Left forelimb (tissue), 1 donor: ENCODE results near the gene ATP4A.
"Not testable (repeated sequence)": the region's sequence is repeated elsewhere in the genome, so short reads cannot be mapped to it uniquely, and the experiment has no call there.

Experiments used
- DNase-seq: peaks from one replicate; pipeline ENCODE4 v3.0.0-alpha.2; 2018; ENCODE audit warnings: low spot score

Gene ATP4A

DNA sequence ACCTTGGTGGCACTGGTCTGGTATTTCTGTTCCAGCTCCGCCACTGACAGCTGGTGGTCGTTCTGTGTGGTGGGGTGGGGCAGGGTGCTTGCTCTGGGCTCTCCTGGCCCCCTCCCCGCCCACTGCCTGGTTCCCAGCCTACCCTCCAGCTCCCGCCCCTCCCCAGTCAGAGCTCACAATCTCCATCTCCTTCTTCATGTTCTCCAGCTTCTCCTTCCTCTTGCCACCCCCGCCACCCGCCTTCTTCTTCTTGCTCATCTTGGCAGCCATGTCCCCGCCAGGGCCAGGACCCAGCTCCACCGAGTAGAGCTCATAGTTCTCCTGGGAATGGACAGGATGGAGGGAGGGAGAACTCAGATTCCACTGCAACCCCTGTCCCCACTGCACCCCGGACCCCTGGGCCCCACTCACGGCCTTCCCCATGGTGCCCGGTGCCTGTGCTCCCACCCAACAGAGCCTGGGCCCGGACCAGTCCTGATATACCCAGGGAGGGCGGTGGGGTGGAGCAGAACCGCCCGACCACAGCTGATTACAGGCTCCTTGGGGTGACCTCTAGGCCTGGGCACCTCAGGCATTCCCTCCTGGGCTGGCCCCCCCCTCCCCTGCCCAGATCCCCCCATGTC, at the start of gene ATP4A:
TSS of gene ATP4A (minus strand) at position 452 of the 623 bp plus-strand sequence. CDS start at position 423, 29 bp downstream.
- DNase-seq: no peak

DNA sequence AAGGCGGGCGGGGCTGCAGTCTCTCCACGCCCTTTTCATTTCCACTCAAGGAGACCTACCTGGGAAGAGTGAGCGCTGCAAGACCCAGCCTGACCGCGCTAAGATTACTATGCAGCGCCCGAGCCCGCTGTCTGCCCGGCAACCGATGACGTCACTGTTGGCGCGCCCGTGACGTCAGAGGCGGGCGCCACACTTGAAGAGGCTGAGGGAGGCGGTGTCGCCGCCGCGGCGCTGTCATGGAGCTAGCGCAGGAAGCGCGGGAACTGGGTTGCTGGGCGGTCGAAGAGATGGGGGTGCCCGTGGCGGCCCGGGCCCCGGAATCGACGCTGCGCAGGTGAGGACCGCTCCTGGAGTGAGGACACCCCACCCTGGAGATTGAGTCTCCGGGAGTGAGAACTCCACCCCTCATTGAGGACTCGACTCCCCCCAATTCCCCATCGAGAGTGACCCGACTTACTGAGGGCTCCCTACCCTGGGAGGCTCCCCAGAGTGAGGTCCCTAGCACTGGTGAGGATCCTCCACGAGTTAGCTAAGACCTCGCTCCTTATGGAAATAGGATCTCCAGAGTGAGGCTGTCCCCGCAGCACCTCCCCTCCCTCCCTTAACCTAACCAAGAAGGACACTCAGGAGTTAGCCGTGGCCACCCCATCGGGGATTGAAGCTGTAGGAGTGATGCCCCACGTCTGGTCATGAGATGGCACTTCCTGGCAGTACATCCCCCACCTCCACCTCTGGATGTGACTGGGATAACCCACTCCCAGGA, 49.3 kb upstream of the ATP4A start, which contains the start of gene HAUS5:
TSS of gene HAUS5 (plus strand) at position 177 of the 763 bp plus-strand sequence. CDS start at position 237, 60 bp downstream.
- peak; percentile 97 for DNase-seq

DNA sequence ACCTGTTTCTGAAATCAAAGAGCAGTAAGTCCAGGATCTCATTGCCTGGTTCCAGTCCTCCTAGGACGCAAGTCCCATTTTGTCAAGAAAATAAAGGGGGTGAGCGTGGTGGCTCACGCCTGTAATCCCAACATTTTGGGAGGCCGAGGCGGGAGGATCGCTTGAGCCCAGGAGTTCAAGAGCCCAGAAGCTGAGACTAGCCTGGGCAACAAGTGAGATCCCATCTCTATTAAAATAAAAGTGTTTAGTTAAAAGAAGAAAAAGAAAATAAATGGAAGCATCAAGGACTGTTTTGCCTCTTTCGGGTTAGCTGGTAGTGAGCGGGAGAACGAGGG, 48.7 kb upstream of the ATP4A start:
- DNase-seq: no peak

DNA sequence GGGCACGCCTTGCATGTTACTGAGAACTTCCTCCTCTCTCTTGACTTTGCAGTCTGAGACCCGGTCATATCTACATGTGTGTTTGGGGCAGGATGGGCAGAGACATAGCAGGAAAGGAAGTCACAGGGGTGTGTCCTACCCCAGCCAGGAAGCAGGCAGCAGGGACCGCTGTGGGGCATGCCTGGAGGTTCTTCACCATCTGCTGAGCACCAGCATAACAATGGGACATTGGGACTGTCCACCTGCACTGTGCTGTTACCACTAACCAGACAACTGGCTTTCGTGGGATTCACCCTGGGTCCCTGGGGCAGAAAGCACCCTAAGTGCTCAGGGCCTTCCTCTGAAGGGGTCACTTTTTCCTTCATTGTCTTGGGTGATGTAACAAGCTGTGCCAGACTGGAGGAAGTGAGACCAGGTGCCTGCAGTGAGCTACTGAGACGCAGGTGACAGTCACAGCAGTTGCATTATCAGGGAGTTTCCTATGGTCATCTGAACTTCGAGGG, 46.4 kb upstream of the ATP4A start:
- no peak for DNase-seq

DNA sequence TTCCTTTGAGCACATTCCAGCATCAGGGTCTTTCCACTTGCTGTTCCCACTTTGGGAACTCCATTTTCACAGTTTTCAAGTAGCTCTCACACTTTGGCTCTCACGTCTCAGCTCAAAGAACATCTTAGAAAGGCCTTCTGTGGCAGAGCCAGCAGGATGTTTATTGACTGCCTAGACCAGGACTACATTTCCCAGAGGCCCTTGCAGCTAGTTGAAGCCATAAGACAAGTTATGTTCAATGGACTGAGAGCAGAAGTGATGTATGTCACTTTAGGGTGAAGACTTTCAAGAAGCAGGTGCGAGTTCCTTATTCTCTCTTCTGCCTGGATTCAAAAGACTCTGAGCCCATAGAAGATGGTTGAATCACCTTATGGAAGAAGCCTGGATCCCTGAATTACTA, 44.8 kb upstream of the ATP4A start:
- DNase-seq: no peak

DNA sequence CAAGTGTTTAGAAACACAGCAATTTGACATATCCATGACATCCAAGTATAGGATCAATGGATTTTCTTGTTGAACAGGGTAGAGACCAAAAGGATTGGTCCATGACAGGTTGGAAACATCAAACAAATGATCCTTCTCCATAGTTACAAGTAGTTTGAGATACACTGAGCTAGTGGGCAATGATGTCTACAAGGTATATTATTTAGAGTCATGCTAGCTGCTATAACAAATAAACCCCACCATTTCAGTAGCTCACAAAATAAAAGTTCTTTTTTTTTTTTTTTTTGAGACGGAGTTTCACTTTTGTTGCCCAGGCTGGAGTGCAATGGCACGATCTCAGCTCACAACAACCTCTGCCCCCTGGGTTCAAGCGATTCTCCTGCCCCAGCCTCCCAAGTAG, 44.2 kb upstream of the ATP4A start:
- DNase-seq: no peak

DNA sequence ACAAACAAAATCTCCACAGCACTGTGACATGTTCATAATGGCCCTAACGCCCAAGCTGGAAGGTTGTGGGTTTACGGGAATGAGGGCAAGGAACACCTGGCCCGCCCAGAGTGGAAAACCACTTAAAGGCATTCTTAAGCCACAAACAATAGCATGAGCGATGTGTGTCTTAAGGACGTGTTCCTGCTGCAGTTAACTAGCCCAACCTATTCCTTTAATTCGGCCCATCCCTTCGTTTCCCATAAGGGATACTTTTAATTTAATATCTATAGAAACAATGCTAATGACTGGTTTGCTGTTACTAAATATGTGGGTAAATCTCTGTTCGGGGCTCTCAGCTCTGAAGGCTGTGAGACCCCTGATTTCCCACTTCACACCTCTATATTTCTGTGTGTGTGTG, 43.7 kb upstream of the ATP4A start:
- DNase-seq: not testable (repeated sequence)

DNA sequence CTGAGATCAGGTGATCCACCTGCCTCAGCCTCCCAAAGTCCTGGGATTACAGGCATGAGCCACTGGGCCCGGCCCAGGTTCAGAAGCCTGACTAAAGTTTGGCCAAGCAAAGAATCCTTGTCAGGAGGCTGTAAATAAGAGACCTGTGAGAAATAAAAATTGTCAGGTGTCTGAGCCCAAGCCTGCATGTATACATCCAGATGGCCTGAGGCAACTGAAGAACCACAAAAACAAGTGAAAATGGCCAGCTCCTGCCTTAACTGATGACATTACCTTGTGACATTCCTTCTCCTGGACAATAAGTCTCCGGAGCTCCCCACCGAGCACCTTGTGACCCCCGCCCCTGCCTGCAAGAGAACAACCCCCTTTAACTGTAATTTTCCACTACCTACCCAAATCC, 41.0 kb upstream of the ATP4A start:
- not testable (repeated sequence) for DNase-seq

DNA sequence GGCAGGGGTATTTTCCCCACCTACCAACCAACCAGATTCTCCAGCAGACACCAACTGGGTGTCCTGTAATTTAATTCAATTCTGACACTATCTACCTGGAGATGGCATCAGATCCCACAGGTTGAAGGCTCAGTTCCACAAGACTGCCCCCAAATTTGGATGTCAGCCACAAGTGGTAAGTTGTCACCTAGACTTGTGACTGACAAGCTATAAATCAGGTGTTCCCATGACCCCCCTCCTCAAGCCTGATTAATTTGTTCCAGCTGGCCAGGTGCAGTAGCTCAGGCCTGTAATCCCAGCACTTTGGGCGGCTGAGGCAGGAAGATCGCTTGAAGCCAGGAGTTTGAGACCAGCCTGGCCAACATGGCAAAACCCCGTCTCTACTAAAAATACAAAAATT, 38.5 kb upstream of the ATP4A start:
- no peak for DNase-seq

DNA sequence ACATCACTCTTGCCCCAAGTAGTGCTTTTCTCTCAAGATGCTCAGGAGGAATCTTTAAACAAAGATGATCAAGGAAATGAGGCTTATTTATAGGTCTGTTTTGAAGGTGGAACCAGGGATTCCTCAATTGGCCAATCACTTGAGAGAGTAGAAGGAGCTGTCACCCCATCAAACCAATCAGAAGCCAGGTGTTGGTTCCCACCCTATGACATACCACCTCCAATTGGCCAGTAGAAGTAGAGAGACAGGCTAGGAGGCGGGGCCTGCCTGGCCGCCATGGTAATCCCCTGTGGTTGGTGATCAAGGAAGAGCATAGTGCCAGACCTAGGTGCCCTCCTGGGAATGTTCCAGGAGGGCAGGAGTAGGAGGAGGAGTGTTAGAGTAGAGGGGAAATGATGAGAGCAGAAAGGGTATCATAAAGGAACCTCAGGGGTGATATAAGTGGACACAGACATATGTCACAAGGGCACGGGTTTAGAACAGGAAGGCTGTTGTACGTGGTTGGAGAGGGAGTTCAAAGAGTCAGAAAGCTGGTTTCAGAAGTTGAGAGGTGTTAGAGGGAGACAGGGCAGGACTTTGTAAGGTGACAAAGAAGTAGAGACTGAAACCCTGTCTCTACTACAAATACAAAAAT, 33.0 kb upstream of the ATP4A start:
- no peak for DNase-seq

DNA sequence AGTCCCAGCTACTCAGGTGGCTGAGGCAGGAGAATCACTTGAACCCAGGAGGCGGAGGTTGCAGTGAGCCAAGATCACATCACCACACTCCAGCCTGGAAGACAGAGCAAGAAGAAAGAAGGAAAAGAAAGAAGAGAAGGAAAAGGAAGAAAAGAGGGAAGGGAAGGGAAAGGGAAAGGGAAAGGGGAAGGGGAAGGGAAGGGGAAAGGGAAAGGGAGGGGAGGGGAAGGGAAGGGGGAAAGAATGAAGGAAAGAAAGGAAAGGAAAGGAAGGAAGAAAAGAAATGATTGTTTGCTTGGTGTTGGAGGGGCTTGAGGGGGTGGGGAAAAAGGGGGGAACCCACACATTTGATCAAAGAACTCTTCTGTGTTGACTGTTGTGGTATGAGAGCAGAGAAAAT, 32.5 kb upstream of the ATP4A start:
- no peak for DNase-seq

DNA sequence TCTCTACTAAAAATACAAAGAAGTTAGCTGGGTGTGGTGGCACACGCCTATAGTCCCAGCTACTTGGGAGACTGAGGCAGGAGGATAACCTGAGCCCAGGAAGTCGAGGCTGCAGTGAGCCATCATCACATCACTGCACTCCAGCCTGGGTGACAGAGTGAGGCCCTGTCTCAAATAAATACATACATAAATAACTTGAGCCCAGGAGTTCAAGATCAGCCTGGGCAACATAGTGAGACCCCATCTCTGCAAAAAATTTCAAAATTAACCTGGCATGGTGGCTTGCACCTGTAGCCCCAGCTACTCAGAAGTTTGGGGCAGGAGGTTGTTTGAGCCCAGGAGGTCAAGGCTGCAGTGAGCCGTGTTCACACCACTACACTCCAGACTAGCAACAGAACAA, 31.6 kb upstream of the ATP4A start:
- DNase-seq: not testable (repeated sequence)

DNA sequence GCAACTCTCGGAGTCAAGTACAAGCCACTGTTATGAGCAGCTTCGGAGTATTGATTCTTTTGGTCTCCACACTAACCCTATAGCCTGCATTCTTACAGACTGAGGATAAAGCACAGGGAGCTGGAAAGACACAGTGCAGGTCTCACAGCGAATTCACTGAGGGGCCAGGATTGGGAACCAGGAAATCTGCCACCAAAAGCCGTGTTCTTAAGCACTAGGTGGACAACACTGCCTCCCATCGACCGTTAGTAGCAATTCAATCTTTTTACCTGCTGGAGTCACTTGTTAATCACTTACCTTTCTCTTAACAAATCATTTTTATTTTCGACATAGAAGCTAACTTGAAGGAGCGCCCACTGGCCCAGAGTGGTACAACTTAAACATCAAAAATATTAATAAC, 28.8 kb upstream of the ATP4A start:
- DNase-seq: no peak

DNA sequence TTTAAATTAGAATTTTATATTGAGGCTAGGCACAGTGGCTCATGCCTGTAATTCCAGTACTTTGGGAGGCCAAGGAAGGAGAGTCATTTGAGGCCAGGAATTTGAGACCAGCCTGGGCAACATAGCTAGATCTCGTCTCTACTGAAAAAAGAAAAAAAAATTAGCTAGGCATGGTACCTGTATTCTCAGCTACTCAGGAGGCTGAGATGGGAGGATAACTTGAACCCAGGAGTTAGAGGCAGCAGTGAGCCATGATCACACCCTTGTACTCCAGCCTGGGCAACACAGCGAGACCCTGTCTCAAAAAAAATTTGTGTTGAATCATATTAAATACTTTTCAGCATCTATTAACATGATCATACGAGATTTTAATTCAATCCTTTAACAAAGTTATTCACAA, 27.4 kb upstream of the ATP4A start:
- no peak for DNase-seq

DNA sequence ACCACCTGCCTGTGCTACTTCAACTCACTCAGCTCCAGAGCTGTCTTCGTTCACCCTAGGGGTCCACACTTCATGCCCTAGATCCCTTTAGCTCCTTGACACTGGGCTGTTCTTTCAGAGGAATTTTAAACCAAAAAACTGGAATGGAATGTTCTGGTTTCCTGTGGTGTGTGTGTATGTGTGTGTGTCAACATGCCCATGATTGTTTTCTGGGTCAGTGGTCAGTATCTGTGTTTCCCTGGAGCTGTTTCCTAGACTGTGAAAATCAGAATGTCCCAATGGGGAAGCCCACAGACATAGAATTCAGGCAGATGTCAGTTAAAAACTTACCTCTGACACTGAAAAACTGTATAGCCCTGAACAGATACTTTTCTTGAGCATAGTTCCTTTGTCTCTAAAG, 23.9 kb upstream of the ATP4A start:
- no peak for DNase-seq

DNA sequence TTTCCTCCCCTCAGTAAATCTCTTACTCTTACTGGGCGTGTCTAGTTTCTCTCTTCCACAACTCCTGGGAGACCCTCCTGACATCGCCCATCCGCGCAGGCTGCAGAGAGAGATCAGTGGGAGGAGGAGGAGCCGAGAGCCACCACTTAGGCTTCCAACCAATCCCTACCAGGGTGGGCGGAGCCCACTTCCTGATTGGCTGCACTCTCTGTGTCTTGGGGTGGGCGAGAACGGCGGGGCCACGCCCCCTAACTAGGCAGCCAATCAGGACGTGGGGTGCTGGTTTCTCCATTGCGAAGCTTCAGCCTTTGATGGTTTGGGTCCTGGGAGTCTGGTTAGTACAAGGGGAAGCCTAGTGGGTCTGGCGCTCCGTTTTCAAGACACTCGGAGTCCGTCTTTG, 22.4 kb upstream of the ATP4A start, which contains the start of gene PMIS2:
TSS of gene PMIS2 (plus strand) at position 326 of the 400 bp plus-strand sequence. CDS start 87 bp downstream, outside the sequence.
- DNase-seq: no peak

DNA sequence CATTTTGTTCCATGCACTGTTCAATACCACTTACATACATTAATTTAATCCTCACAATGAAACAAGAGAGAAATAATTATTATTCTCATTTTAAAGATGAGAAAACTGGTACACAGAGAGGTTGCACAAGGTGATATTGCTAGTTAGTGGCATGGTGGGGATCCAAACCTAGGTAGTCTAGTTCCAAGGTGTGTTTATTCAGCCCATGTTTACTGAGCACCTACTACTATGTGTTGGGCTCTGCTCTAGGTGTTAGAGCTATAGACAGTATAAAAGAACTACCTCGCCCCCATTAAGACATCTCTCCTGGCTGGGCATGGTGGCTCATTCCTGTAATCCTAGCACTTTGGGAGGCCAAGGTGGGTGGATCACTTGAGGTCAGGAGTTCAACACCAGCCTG, 19.3 kb upstream of the ATP4A start:
- DNase-seq: no peak

DNA sequence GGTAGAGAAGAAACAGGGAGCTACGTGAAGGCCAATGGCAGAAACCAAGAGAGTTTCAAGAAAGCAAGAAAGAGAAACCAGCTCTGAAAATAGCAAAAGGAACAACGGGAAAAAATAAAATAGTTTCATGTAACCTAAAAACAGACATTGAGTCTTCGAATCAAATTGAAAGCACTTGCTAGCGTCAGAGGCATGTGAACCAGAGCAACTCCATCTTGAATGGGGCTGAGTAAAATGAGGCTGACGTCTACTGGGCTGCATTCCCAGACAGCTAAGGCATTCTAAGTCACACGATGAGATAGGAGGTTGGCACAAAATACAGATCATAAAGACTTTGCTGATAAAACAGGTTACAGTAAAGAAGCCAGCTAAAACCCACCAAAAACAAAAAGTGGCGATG, 15.2 kb upstream of the ATP4A start:
- no peak for DNase-seq

DNA sequence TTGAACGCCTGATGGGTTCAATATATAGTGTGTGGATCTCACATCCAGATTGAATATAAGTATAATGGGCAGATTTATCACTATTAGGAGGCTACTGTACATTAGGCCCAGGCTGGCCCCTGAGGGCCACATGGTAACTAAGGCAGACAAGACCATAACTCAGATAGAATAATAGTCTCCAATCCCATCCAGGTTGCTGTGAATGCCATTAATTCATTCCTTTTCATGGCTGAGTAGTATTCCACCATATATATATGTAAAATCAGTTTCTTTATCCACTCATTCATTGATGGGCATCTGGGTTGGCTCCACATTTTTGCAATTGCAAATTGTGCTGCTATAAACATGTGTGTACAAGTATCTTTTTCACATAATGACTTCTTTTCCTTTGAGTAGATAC, 14.5 kb upstream of the ATP4A start:
- no peak for DNase-seq

DNA sequence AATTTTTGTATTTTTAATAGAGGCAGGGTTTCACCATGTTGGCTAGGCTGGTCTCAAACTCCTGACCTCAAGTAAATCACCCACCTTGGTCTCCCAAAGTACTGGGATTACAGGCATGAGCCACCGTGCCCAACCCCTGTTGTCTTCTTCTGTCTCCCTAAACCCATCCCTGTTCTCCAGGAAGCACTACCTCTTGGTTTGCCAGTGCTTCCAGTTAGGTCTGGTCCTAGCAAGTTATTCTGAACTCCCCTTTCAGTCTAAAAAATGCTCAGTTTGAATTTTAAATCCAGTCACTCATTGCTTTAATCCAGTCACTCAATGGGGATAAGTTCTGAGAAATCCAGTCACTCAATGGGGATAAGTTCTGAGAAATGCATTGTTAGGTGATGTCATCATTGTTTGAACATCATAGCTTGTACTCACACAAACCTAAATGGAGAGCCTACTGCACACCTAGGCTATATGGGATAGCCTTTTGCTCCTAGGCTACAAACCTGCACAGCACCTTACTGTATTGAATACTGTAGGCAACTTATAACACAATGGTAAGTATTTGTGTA, 8.0 kb upstream of the ATP4A start:
- DNase-seq: no peak

DNA sequence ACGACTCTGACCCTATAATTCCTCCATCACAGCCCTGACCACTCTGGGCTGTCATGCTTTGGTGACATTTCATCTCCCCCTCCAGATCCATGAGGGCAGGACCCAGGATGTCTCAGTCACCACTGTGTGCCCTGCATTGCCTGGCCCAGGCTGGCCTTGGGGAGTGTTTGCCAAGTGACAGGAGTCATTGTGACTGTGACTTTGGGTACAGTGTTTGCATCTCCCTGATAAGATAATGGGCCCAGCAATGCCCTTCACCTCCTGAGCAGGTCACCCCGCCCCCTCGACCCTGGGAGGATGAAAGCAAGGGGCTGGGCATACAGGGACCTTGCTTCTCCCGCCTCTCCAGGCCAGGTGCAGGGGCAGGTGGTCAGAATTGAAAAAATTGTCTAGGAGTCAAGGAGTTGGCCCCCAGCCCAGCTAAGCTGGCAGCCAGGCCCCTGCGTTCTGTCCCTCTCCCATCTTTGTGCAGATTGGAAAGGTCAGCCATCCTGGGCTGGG, 5.9 kb upstream of the ATP4A start:
- peak; percentile 45 for DNase-seq

DNA sequence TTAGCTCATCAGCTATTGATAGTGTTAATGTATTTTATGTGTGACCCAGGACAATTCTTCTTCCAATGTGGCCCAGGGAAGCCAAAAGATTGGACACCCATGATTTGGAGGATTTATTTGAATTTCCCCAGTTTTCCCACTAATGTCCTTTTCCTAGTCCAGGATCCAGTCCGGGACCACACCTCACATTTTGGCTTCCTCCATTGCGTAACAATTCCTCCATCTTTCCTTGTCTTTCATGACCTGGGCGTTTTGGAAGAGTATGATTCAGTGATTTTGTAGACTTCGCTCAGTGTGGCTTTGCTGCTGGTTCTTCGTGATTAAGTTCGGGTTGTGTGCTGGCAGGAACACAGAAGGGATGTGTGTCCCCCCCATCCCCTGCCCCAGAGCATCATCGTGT, 3.3 kb upstream of the ATP4A start:
- no peak for DNase-seq
